ENCODE data around the gene MYORG.
A peak's percentile ranks its signal among the peaks of the same experiment; 100 is the strongest.

MYORG gene

DNA sequence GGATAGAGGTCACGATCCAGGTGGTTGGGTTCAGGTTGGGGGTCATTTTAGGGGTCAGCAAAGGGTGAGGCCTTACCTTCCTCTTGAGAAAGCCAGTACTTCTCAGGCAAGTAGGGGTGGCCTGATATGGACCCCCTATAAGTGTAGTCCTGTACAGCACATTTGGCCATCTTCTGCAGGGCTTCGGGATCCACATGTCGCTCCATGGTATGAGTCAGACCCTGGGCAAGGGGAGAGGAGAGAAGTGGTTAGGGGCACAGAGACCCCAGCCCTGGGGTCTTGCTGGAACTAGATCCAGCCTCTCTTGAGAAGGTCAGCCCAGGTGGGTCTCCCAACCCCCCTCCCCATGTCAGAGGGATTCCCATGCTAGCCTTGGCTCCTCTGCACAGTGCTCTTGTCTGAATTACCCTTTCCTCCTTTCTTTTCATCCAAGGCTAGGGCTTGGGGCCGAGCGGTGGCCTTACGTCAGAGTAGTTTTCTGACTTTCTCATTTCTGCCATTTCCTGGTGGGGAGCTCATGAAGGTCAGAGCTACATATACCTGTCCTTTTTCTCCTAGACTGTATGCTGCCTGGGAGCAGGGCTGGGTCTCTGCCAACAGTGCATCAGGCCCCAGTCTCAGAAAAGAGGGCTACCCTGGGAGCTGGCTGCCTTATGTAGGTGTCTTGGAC lies 9.0 kb upstream of the MYORG start:
- DNase-seq (ENCODE audit: low read depth): no peak
- no peak for TF ChIP-seq CTCF (IDR thresholded peaks at IDR 0.05; ENCODE audit: low read length, missing control alignments)
- no peak overlapping the region for H3K4me3 ChIP-seq (replicated peaks; ENCODE audit: low read depth, low read length)

GRCh38 chr9:34384368-34385165 lies 7.9 kb upstream of the MYORG start:
- no peak for TF ChIP-seq CTCF (IDR thresholded peaks at IDR 0.05; ENCODE audit: low read length, missing control alignments)
- H3K4me3 ChIP-seq (replicated peaks; ENCODE audit: low read depth, low read length): no peak overlapping the region
- no peak for DNase-seq (ENCODE audit: low read depth)

- no peak for DNase-seq (ENCODE audit: low read depth)
- TF ChIP-seq CTCF (IDR thresholded peaks at IDR 0.05; ENCODE audit: low read length, missing control alignments): no peak
- H3K4me3 ChIP-seq (replicated peaks; ENCODE audit: low read depth, low read length): no peak overlapping the region
Observed at GRCh38 chr9:34383904-34384303, 7.2 kb upstream of the MYORG start.

DNA sequence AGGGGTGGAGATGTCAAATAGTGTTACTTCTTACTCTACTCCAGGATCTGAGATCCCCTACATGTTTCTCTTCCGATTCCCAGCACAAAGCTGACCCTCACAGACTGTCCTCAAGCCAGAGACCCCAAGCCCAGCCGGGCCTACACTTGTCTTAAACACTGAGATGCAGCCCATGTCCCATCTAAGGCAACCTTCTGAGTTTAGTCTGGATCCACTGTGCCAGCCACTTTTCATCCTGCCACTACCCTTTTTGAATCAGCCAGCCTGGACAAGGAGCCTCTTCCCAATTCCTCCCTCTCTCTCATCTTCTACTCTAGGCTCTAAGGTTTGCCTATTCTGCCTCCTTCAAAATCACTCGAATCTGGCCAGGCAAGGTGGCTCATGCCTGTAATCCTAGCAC lies 6.2 kb upstream of the MYORG start:
- no peak for TF ChIP-seq CTCF (IDR thresholded peaks at IDR 0.05; ENCODE audit: low read length, missing control alignments)
- no peak for DNase-seq (ENCODE audit: low read depth)
- H3K4me3 ChIP-seq (replicated peaks; ENCODE audit: low read depth, low read length): no peak overlapping the region

GRCh38 chr9:34382054-34382453 lies 5.4 kb upstream of the MYORG start:
- no peak for DNase-seq (ENCODE audit: low read depth)
- no peak overlapping the region for H3K4me3 ChIP-seq (replicated peaks; ENCODE audit: low read depth, low read length)
- TF ChIP-seq CTCF (IDR thresholded peaks at IDR 0.05; ENCODE audit: low read length, missing control alignments): no peak

DNA sequence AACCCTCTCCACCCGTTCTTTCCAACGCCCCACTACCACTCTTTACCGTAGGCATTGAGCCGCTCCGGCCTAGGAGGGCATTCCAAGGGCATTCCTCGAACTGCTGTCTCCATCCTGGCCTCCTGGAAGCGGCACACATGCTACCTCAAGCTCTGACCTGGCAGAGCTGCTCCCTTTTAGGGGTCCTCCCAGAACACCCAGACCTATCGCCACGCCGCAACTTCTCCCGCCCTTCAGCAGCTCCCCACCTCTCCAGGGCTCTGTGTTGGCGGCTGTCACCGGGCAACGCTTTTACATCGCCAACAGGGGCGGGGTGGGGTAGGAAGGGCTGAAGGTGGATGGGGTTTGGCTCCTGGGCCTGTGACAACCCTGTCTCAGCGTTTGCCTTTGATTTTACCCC lies 4.6 kb upstream of the MYORG start:
- TF ChIP-seq CTCF (IDR thresholded peaks at IDR 0.05; ENCODE audit: low read length, missing control alignments): no peak
- H3K4me3 ChIP-seq (replicated peaks; ENCODE audit: low read depth, low read length): peak overlapping the region; percentile 54
- no peak for DNase-seq (ENCODE audit: low read depth)

All from fibroblast of pulmonary artery (primary cell).